ENCODE data around the gene SULT2B1. TPM values are rescaled to one million over a fixed set of nuclear protein-coding genes. Genes with fewer than 3 reads are reported as not detected.

SULT2B1 gene
- total RNA-seq, 1 experiment from 2014 or later = 0.49 TPM

DNA sequence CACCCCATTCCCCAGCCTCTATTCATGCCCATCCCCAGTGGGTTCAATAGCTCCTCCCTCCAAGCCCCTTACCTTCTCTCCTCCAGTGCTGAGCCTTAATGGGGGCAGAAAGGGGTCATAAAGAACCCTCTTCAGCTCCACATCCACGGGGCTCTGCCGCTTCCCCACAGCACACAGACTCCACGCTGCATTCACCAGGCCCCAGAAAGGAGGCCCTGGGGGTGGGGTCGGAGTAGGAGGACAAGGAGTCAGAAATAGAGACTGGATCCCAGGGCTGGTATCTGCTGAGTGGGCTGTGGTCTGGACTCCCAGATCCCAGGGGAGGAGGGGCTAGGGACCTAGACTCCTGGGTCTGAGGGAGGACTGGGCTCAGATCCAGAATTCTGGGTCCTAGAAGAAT lies 92.4 kb downstream of the SULT2B1 start:
- Histone ChIP-seq H3K4me3 (no peak overlapping the region), H3K27me3 (peaks cover 13% of the 10 kb centered on the region), H3K36me3 (no peaks in the 10 kb centered on the region), H3K9me3 (no peaks in the 10 kb centered on the region)
- DNase-seq = no peak

DNA sequence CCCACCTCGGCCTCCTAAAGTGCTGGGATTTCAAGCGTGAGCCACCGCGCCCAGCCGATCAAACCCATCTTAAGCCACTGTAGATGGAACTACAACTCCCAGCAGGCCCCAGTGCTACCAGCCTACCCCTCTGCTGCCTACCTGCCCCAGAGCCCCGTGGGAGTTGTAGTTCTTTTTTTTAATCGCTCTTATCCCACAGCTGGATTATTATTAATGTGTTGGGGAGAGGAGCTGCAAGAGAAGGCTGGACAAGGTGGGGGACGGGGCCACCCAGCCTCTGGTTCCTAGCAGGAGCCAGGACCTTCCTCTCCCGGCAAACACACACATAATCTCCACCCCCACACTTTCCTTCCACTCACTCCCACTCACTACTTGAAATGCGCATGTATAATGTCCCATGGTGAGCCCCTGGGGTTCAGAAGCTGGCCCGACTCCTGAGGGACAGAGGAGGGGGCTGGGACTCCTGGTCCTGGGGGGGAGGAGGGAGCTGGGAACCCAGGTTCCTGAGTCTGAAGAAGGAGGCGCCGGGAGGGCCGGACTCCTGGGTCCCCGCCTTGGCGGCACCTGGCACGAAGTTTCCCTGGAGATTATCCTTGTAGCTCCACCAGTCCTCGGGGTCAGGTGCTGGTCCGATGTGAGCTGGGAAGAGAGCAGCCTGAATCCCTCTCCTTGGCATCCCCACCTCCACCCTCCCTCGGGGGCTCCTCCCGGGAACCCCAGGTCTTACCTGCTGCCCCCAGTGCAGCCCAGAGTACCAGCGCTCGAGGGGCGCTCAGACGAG lies 93.1 kb downstream of the SULT2B1 start:
- Histone ChIP-seq H3K27me3 (peaks cover 8% of the 10 kb centered on the region), H3K36me3 (no peaks in the 10 kb centered on the region), H3K4me3 (no peak overlapping the region), H3K9me3 (no peaks in the 10 kb centered on the region)
- peak; percentile 48 for DNase-seq

DNA sequence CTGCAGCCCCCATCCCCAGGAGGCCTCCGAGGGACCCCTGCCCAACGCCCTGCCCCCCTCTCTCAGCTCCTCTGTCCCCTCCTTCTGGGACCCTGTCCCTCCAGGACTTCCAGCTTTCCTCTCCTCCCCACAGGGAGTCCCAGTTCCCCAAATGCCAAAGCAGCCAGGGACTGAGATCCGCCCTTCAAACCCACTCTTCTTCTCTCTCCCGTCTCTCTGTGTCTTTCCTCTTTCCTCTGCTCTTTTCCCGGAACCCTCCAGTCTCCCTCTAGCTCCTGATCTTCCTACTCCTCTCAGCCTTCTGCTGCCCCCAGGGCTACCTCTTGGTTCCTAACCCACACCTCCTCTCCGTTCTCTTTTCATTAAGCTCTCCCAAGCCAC lies 93.6 kb downstream of the SULT2B1 start:
- DNase-seq = no peak
- Histone ChIP-seq H3K27me3 (peaks cover 8% of the 10 kb centered on the region), H3K36me3 (no peaks in the 10 kb centered on the region), H3K9me3 (no peaks in the 10 kb centered on the region), H3K4me3 (peak overlapping the region; percentile 41)

DNA sequence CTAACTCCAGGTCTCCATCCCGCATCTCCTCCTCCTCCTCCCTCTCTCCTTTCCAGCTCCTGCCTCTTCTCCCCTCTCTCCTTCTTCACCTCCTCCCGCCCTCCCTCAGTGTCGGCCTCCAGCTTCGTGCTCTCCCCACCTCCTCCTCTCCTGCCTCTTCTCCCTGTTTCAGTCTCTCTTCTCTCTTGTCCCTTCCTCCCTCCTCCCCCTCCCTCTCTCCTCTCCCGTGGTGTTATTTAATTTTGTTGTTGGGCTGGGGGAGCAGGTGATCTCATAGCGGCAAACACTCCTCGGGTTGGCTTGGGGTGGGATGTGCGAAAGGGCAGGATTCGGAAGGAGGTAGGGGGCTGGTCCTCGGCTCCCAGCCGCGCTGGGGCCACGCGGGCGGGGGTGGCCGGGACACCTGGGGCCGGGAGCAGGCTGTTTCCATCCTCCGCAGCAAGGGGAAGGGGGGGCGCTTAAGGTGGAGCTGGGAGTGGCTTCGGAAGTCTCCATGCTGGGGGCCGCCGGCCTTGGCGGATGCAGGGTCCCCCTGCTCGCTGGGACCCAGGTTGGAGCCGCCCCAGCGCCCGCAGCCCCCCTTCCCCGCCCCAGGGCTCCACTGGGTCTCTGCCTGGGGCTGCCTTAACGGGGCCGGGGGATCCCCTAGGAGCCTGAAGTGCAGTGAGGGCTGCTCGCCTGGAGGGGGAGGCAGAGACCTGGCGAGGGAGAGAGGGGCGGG lies 94.2 kb downstream of the SULT2B1 start, which contains the start of gene CA11:
TSS of gene CA11 (minus strand) at position 187 of the 721 bp plus-strand sequence. CDS start 555 bp downstream, outside the sequence.
- Histone ChIP-seq H3K27me3 (peaks cover 8% of the 10 kb centered on the region), H3K9me3 (no peaks in the 10 kb centered on the region), H3K36me3 (no peaks in the 10 kb centered on the region), H3K4me3 (peak within 1 kb of the TSS; percentile 41)
- peak; percentile 88 for DNase-seq

DNA sequence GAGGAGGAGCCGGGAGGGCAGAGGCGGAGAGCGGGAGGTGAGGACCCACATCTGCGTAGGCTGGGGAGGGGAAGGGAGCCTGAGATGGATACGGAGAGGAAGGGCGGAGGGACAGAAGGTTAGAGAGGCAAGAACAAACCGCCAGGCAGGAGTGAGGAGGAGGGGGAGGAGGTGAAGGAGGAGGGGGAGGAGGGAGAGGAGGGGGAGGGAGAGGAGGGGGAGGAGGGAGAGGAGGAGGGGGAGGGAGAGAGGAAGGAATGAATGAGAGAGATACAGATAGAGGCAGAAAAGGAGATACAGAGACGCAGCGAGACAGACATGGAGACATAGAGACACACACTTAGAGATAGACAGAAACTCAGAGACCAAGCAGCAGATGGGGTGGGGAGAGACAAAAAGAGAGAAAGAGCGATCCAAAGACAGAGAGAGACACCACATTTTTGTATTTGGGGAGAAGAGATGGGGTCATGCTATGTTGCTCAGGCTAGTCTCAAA lies 94.8 kb downstream of the SULT2B1 start:
- DNase-seq = no peak
- Histone ChIP-seq H3K9me3 (no peaks in the 10 kb centered on the region), H3K4me3 (peak overlapping the region; percentile 41), H3K36me3 (no peaks in the 10 kb centered on the region), H3K27me3 (peaks cover 8% of the 10 kb centered on the region)

DNA sequence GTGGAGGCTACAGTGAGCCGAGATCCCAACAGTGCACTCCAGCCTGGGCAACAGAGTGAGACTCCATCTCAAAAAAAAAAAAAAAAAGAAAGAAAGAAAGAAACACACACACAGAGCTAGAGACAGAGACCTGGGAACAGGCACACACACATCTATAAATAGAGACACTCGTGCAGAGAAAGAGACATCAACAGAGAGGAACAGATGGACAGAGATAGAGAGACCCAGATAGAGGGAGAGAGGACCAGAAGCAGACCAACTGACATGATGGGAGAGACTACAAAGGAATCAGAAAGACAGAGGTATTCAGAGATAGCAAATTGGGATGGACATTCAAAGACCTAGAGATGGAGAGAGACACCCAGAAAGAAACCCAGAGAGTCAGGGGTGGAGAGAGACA lies 96.2 kb downstream of the SULT2B1 start:
- Histone ChIP-seq H3K27me3 (peaks cover 8% of the 10 kb centered on the region), H3K36me3 (no peaks in the 10 kb centered on the region), H3K9me3 (no peaks in the 10 kb centered on the region), H3K4me3 (no peak overlapping the region)
- DNase-seq = no peak

Other genes starting within 250 kb of the SULT2B1 start
- gene EMP3, start 226.6 kb upstream of the SULT2B1 start, total RNA-seq (2014; rRNA removed; shearing (Covaris generic); ENCODE audit: low replicate concordance) = 149 and 258 TPM in 2 replicates
- 3.4 and 5.1 TPM in 2 replicates for gene TMEM143, start 188.2 kb upstream of the SULT2B1 start, total RNA-seq (2014; rRNA removed; shearing (Covaris generic); ENCODE audit: low replicate concordance)
- gene SYNGR4, start 187.8 kb upstream of the SULT2B1 start, total RNA-seq (2014; rRNA removed; shearing (Covaris generic); ENCODE audit: low replicate concordance) = not detected in 2 replicates
- 51.3 and 103 TPM in 2 replicates for gene KDELR1, start 160.6 kb upstream of the SULT2B1 start, total RNA-seq (2014; rRNA removed; shearing (Covaris generic); ENCODE audit: low replicate concordance)
- gene GRIN2D, start 158.5 kb upstream of the SULT2B1 start, total RNA-seq (2014; rRNA removed; shearing (Covaris generic); ENCODE audit: low replicate concordance) = 0.03 TPM in 1 of 2 replicates, not detected in the other
- gene GRWD1, start 106.2 kb upstream of the SULT2B1 start, total RNA-seq (2014; rRNA removed; shearing (Covaris generic); ENCODE audit: low replicate concordance) = 86.6 and 138 TPM in 2 replicates
- 0.22 and 0.43 TPM in 2 replicates for gene KCNJ14, start 96.6 kb upstream of the SULT2B1 start, total RNA-seq (2014; rRNA removed; shearing (Covaris generic); ENCODE audit: low replicate concordance)
- 84.7 and 163 TPM in 2 replicates for gene CYTH2, start 82.8 kb upstream of the SULT2B1 start, total RNA-seq (2014; rRNA removed; shearing (Covaris generic); ENCODE audit: low replicate concordance)
- not detected in 2 replicates for gene LMTK3, start 40.3 kb upstream of the SULT2B1 start, total RNA-seq (2014; rRNA removed; shearing (Covaris generic); ENCODE audit: low replicate concordance)
- gene SPACA4, start 54.6 kb downstream of the SULT2B1 start, total RNA-seq (2014; rRNA removed; shearing (Covaris generic); ENCODE audit: low replicate concordance) = not detected in 2 replicates
- gene FAM83E, start 62.9 kb downstream of the SULT2B1 start, total RNA-seq (2014; rRNA removed; shearing (Covaris generic); ENCODE audit: low replicate concordance) = not detected in 2 replicates
- 3,057 and 3,727 TPM in 2 replicates for gene RPL18, start 67.0 kb downstream of the SULT2B1 start, total RNA-seq (2014; rRNA removed; shearing (Covaris generic); ENCODE audit: low replicate concordance)
- gene SPHK2, start 67.3 kb downstream of the SULT2B1 start, total RNA-seq (2014; rRNA removed; shearing (Covaris generic); ENCODE audit: low replicate concordance) = 6.7 and 8.6 TPM in 2 replicates
- gene DBP, start 85.2 kb downstream of the SULT2B1 start, total RNA-seq (2014; rRNA removed; shearing (Covaris generic); ENCODE audit: low replicate concordance) = 9.3 and 14.5 TPM in 2 replicates
- gene CA11, start 94.0 kb downstream of the SULT2B1 start, total RNA-seq (2014; rRNA removed; shearing (Covaris generic); ENCODE audit: low replicate concordance) = 1.3 TPM in 1 of 2 replicates, not detected in the other
- not detected in 2 replicates for gene NTN5, start 120.8 kb downstream of the SULT2B1 start, total RNA-seq (2014; rRNA removed; shearing (Covaris generic); ENCODE audit: low replicate concordance)
- gene FUT2, start 143.8 kb downstream of the SULT2B1 start, total RNA-seq (2014; rRNA removed; shearing (Covaris generic); ENCODE audit: low replicate concordance) = not detected in 2 replicates
- gene MAMSTR, start 167.6 kb downstream of the SULT2B1 start, total RNA-seq (2014; rRNA removed; shearing (Covaris generic); ENCODE audit: low replicate concordance) = 0.79 TPM in 1 of 2 replicates, not detected in the other
- gene RASIP1, start 188.4 kb downstream of the SULT2B1 start, total RNA-seq (2014; rRNA removed; shearing (Covaris generic); ENCODE audit: low replicate concordance) = 0.72 TPM in 1 of 2 replicates, not detected in the other
- gene IZUMO1, start 194.7 kb downstream of the SULT2B1 start, total RNA-seq (2014; rRNA removed; shearing (Covaris generic); ENCODE audit: low replicate concordance) = not detected in 2 replicates
- gene FUT1, start 200.5 kb downstream of the SULT2B1 start, total RNA-seq (2014; rRNA removed; shearing (Covaris generic); ENCODE audit: low replicate concordance) = 0.07 and 0.16 TPM in 2 replicates
- not detected in 2 replicates for gene FGF21, start 203.4 kb downstream of the SULT2B1 start, total RNA-seq (2014; rRNA removed; shearing (Covaris generic); ENCODE audit: low replicate concordance)

All from MG63 (cell line).